Head of caudate nucleus (tissue), 42 donors: ENCODE measurements around the gene PRDM8.

Source experiments
- DNase-seq, 42 donors: peaks; one replicate each; pipeline versions ENCODE4 v3.0.0 to v3.0.0-alpha.2; 2020 to 2021; ENCODE audit warnings: mixed read lengths in 7 of 42
- intact Hi-C: fragments of 100-400 bp; cut with DNase I; formaldehyde crosslinking; loops from one replicate; pipeline ENCODE4 v1.15.0; 2022

The PRDM8 gene

DNA sequence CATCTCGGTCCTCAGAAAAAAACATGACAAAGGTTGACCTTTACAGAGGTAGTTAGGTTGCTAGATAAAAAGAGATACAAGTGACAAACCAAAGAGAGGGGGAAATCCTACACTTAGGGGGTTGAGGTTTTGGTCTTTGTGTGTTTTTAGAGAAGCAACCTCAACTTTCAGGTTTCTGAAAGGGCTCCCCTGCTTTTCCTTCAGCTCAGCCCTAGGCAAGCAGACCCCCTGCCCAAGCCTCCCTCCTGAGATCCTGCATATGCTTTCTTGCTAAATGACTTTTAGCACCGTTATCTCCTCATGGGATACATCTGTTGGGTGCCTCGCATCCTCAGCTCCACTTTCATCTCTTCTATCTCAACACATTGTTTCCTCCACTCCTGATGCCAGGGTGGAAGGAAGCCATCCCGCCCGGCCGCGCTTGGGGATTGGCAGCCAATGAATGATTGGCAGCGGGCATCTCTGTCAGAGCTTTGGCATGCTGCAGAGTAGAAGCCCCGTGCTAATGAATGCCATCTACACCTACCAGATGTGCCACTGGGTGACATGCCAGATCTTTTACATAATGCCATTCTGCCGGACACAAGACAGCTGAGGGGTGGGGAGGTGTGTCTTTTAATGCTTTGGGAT, 15.0 kb upstream of the PRDM8 start:
- peak in 36 of 42 donors; percentile 38 to 87 (median 62) for DNase-seq
- intact Hi-C loops: no loop called here

GRCh38 chr4:80183250-80184052, 13.9 kb upstream of the PRDM8 start:
- DNase-seq: peak in 19 of 42 donors; percentile 7 to 49 (median 32)
- intact Hi-C loops: loop anchor here (2.0 kb wide), 1 partner anchor 31 kb away; no protein-coding TSS in a partner anchor

- intact Hi-C loops: loop anchor here (2.0 kb wide), 1 partner anchor 31 kb away; no protein-coding TSS in a partner anchor
- DNase-seq: peak; percentile 58 to 94 (median 85)
These were observed 13.1 kb upstream of the PRDM8 start for GRCh38 chr4:80184053-80184824.

- peak in 3 of 42 donors; percentile 22 to 31 (median 26) for DNase-seq
- intact Hi-C loops: loop anchor here (2.0 kb wide), 1 partner anchor 30 kb away; no protein-coding TSS in a partner anchor
These were observed 12.2 kb upstream of the PRDM8 start for GRCh38 chr4:80184825-80185756.

GRCh38 chr4:80185787-80186548, 11.3 kb upstream of the PRDM8 start:
- DNase-seq: peak in 6 of 42 donors; percentile 16 to 58 (median 33)
- intact Hi-C loops: loop anchor here (2.0 kb wide), 1 partner anchor 29 kb away; no protein-coding TSS in a partner anchor

DNA sequence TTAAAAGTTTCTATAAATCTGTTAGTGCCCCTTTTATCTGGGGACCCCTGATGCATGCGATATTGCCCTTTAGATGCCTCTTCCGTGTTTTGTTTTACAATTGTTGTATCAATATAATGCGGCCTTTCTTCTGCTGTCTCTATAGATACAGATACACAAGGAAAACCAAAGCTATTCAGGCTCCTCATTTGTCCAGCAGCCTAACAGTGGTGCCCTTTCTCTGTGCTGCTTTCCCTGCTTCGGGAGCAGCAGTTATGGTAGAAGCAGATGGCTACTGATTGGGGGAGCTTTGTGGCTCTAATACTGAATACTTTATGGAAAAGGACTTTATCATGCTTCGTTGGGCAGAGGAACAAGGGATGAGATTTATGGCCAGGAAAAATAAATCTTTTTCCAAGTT, 10.6 kb upstream of the PRDM8 start:
- DNase-seq: peak in 26 of 42 donors; percentile 25 to 77 (median 52)
- intact Hi-C loops: no loop called here

- intact Hi-C loops: no loop called here
- DNase-seq: peak in 2 of 42 donors; percentile 25 to 35
These were observed 9.6 kb upstream of the PRDM8 start for GRCh38 chr4:80187677-80188076.

DNA sequence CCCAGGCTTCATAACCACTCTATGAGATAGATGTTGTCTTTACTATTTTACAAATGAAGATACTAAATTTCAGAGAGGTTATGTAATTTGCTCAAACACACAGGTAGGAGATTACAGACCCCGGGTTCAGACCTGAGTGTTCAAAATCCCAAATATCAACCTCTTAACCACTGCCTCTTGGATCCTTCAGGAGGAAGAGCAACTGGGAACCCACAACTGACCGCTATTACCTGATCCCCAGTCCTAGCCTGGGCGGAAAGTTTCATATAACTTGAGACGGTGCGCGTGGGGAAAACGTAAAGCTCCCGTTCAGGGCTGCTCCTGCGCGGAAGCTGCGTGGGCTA, 8.9 kb upstream of the PRDM8 start:
- intact Hi-C loops: no loop called here
- DNase-seq: no peak

DNA sequence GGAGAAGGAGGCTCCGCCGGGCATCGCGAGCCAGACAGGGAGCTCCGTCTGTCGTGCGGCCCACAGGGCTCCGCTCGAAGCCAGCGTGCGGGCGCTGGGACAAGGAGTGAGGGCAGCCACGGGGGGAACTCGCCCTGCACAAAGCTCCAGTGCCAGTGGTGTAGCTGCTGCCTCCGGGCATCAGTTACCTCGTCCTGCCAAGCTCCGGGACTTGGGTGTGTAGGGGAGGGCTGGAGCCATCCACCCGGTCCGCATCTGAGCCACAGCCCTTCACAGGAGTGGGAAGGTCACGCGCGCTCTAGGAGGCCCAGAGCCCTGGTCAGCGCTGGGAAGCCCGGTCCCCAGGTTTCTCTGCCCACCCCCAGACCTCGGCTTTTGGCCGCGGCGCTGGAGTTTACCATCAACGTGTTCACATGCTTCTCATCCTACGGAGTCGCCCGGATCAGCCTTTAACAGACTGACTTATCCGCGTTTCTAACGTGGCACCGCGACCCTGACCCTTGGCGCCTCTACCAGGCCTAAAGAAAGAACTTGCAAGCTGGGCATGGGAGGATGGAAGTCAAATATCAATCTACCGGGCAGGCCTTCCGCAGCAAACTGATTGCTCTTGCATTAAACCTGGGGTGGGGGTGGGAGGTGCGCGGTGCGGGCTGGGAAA, 8.4 kb upstream of the PRDM8 start:
- intact Hi-C loops: no loop called here
- DNase-seq: peak in 1 of 42 donors; percentile 9

DNA sequence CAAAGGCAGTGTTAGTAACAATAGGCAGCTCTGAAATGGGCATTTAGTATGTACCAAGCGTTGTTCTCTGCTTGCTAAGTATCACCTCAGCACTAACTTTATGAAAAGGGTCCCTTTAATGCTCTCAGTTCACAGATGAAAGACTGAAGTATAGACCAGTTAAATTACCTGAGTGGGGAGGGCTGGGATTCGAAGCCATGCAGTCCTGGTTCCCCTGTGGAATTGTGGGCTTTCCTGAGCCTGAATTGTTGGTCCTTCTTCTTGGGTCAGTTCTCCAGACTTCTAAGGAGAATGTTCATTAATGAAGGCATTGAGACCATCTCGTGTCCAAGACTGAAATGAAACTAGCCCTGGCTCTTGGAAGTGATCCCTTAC, 7.7 kb upstream of the PRDM8 start:
- intact Hi-C loops: no loop called here

GRCh38 chr4:80189956-80190677, 7.2 kb upstream of the PRDM8 start:
- intact Hi-C loops: no loop called here
- peak in 6 of 42 donors; percentile 8 to 36 (median 22) for DNase-seq

More for the DNA sequence above, 7.7 kb upstream of the PRDM8 start:
- DNase-seq: no peak

DNA sequence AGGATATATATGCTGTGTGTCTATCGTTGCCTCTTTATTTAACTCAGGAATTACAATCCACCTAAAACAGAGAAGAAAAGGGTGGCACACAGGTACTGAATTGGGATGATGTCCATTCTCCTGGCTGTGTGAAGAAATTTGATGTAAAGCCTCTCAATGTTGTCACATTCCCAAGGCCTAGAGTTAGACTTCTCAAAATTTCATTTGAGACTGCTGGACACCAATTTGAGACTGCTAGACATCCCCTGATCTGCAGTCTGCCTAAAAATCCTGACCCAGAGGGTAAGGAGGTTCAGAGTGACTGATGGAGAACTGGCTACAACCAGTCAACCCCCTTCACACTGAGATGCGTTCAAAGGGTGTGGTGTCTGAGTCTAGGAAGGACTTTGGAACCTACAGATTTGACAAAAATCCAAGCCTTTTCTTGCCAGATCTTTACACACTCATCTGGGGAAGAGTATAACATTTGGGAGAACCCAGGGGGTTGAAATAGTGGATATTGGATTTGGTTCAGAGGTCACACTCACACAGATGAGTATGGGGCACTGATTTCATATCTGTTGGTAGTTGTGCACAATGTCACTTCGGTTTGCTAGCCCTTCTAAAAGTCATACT, 4.9 kb upstream of the PRDM8 start:
- DNase-seq: no peak
- intact Hi-C loops: no loop called here

- no peak for DNase-seq
- intact Hi-C loops: no loop called here
These were observed 4.4 kb upstream of the PRDM8 start for GRCh38 chr4:80192937-80193336.

GRCh38 chr4:80195441-80196140, 1.7 kb upstream of the PRDM8 start:
- no peak for DNase-seq
- intact Hi-C loops: no loop called here

DNA sequence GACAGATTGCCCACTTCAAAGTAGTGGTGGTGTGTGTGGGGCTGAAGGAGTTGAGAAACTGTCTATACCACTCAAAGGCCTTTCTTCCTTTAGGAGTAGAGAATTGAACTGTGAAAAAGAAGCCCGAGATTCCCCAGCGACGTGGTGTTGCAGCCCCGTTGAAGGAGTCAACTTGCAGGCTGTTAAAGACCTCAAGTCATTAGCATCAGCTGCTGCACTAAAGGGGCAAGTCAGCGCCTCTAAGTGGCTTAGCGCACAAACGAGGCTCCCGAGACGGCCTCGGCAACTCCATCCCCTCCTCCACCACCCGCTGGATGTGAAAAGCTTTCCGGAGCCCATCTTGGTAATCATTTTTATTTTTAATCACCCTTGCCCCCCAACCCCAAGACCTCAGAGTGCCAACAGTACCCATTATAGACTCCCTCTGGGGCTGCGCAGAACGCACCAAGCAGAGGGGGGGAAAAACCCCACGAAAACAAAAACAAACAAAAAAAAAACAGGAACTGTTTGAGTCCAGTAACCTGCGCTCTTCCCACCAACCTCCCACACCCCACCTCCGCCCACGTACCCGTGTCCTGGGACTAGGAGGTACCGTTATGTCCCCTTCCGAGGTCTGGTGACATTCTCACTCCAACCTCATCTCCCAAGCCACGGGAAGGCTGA, 913 bp upstream of the PRDM8 start:
- intact Hi-C loops: no loop called here

More for the DNA sequence above, 913 bp upstream of the PRDM8 start:
- DNase-seq: peak in 30 of 42 donors; percentile 15 to 79 (median 52)
